BLaER1 (cell line): ENCODE results near the gene ARHGDIG.
A peak's percentile ranks its signal among the peaks of the same experiment; 100 is the strongest.

ENCODE experiments used
- H3K27ac ChIP-seq: shearing (Covaris generic); formaldehyde crosslinking; 2 replicates; pipeline ENCODE4 v1.8.1; 2022
- H3K27me3 ChIP-seq: shearing (Covaris generic); formaldehyde crosslinking; 2 replicates; pipeline ENCODE4 v1.8.1; 2022
- H3K36me3 ChIP-seq: shearing (Covaris generic); formaldehyde crosslinking; 2 replicates; pipeline ENCODE4 v1.8.1; 2022
- H3K4me1 ChIP-seq: shearing (Covaris generic); formaldehyde crosslinking; 2 replicates; pipeline ENCODE4 v1.8.1; 2022
- H3K4me2 ChIP-seq: shearing (Covaris generic); formaldehyde crosslinking; 2 replicates; pipeline ENCODE4 v1.8.1; 2022
- H3K4me3 ChIP-seq: shearing (Covaris generic); formaldehyde crosslinking; 2 replicates; pipeline ENCODE4 v1.8.1; 2022
- H3K9ac ChIP-seq: shearing (Covaris generic); formaldehyde crosslinking; 2 replicates; pipeline ENCODE4 v1.8.1; 2022
- H3K9me3 ChIP-seq: shearing (Covaris generic); formaldehyde crosslinking; 2 replicates; pipeline ENCODE4 v1.8.1; 2022
- H4K20me1 ChIP-seq: shearing (Covaris generic); formaldehyde crosslinking; 2 replicates; pipeline ENCODE4 v1.8.1; 2022
- Cebpa-rat ChIP-seq: shearing (Covaris generic); IDR thresholded peaks from 2 replicates; pipeline ENCODE4 v1.8.1; 2022

ARHGDIG gene

DNA sequence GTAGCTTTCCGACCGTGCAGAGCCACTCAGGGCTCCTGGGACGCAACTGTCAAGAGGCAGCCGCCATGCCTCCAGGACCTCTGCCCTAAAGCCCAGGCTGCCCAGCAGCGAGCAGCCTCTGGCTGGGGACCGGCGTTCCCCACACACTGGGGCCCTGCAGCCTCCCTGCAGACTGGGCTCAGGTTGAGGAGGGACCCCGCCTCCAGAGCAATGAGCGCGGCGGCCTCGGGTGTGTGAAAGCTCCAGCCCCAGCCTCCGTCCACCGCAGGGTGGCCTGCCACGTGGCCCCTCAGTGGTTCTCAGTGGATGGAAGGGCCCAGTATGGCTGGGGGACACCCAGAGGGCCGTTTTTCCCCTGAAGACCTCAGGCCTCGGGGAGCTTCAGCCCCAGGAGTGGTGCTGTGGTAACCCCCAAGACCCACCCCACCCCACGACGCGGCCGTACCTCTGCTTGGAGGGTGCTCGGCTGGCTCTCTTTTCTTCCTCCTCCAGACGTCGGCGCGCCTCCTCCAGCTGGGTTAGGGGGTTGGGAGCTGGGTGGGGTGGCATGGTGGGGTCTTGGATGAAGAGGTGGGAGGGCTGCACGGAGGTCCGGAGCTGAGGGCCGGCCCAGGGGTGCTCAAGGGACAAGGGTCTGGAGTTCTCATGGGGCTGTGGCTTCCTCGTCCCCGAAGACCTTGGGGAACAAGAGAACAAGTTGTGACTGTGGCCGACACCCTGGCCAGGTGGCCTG lies 12.8 kb downstream of the ARHGDIG start:
- Histone ChIP-seq H3K4me1 (peaks cover 33% of the 10 kb centered on the region), H3K27me3 (no peaks in the 10 kb centered on the region), H4K20me1 (peaks cover 78% of the 10 kb centered on the region), H3K4me2 (no peak overlapping the region), H3K36me3 (peaks cover 79% of the 10 kb centered on the region), H3K9me3 (no peaks in the 10 kb centered on the region), H3K9ac (no peak overlapping the region), H3K27ac (no peak overlapping the region), H3K4me3 (no peak overlapping the region)
- no peak for TF ChIP-seq Cebpa-rat

DNA sequence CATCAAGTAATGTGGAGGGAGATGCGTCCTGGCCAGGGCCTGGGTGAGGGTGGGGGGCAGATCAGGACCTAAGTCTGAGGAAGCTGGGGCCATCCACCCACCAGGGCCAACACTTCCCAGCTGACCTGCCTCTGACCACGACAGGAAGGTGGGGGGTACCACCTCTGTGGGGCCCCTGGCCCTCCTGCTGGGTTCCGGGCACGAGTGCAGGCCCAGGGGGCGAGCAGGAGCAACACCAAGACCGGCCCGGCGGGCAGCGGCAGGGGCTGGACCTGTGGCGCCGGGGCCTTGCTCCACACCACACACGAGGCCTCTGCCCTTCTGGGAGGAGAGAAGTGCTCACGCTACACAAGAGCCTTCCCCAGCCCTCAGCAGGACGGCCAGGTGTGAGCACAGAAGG lies 15.9 kb downstream of the ARHGDIG start:
- H4K20me1 ChIP-seq = peaks cover 66% of the 10 kb centered on the region
- TF ChIP-seq Cebpa-rat = no peak
- H3K27ac ChIP-seq = no peak overlapping the region
- peak overlapping the region; percentile 78 for H3K4me2 ChIP-seq
- no peaks in the 10 kb centered on the region for H3K9me3 ChIP-seq
- H3K4me1 ChIP-seq = peaks cover 29% of the 10 kb centered on the region
- no peaks in the 10 kb centered on the region for H3K27me3 ChIP-seq
- no peak overlapping the region for H3K9ac ChIP-seq
- H3K4me3 ChIP-seq = no peak overlapping the region
- H3K36me3 ChIP-seq = peaks cover 71% of the 10 kb centered on the region

DNA sequence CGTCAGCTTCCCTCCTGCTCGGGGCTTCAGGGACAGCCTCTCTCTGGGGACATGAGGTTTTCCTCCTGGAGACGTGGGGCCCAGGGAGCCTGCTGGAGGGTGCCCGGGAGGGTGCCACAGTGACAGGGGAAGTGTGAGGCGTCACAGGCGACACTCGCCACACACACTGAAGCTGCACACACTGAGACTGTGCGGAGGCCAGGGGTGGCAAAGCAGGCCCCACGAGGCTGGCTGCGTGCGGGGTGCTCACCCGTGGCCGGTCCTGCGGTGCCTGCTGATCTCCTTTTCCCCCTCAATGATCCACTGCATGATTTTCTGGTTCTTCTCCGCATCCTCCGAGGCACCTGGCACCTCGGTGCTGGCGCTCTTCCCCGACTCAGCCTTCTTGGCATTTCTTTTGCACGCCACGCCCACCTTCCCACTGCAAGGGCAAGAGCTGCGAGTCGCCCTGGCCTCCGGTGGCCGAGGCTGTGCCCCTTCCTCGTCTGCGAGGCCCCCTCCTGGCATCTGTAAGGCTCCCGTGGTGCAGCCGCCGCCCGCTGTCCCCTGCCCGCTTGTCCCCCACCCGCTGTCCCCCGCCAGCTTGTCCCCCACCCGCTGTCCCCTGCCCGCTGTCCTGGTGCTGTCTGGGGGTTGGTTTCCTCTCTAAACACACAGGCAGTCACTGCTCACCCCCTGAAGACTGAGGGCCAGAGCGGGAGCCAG lies 16.6 kb downstream of the ARHGDIG start:
- Histone ChIP-seq H3K4me2 (peak overlapping the region; percentile 78), H3K4me1 (peaks cover 29% of the 10 kb centered on the region), H3K27ac (no peak overlapping the region), H3K9me3 (no peaks in the 10 kb centered on the region), H4K20me1 (peaks cover 66% of the 10 kb centered on the region), H3K27me3 (no peaks in the 10 kb centered on the region), H3K4me3 (no peak overlapping the region), H3K36me3 (peaks cover 71% of the 10 kb centered on the region), H3K9ac (peak overlapping the region; percentile 29; the same call in 1 of the 2 replicates)
- no peak for TF ChIP-seq Cebpa-rat

DNA sequence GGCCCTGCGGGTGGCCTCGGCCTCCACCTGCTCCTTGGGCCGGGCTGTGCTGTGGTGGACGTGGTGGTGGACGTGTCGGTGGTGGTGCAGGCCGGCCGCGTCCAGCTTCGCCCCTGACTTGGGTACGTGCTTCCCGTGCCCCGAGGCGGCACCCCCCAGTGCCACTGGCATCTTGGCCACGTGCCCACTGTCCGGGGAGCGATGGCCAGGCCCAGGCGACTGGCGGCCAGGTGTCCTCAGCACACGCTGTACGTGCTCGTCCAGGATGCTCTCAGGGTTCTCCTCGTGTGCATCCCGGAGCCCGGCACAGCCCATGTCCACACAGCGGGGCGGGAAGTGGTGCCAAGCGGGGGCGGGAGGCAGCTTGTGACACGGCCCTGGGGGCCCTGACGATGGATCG lies 17.4 kb downstream of the ARHGDIG start:
- H3K9me3 ChIP-seq = no peaks in the 10 kb centered on the region
- peaks cover 29% of the 10 kb centered on the region for H3K4me1 ChIP-seq
- peak overlapping the region; percentile 78 for H3K4me2 ChIP-seq
- no peak for TF ChIP-seq Cebpa-rat
- H3K9ac ChIP-seq = peak overlapping the region; percentile 29; the same call in 1 of the 2 replicates
- H3K4me3 ChIP-seq = no peak overlapping the region
- no peaks in the 10 kb centered on the region for H3K27me3 ChIP-seq
- peaks cover 62% of the 10 kb centered on the region for H4K20me1 ChIP-seq
- H3K36me3 ChIP-seq = peaks cover 71% of the 10 kb centered on the region
- H3K27ac ChIP-seq = no peak overlapping the region

DNA sequence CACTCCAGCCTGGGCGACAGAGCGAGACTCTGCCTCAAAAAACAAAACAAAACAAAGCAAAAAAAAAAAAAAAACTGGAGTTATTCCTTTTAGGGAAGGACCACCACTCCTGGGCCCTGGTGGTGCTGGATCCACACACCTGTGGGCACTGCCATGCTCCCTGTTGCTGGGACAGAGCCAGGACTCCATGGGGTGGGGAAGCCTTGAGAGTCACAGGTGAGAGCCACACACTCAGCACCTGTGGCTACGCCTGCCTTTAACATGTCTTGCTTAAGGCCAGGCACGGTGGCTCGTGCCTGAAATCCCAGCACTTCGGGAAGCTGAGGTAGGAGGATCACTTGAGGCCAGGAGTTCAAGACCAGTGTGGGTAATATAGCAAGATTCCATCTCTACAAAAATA lies 20.8 kb downstream of the ARHGDIG start:
- peaks cover 22% of the 10 kb centered on the region for H3K4me1 ChIP-seq
- no peaks in the 10 kb centered on the region for H3K27me3 ChIP-seq
- H3K9me3 ChIP-seq = no peaks in the 10 kb centered on the region
- peaks cover 62% of the 10 kb centered on the region for H4K20me1 ChIP-seq
- H3K4me2 ChIP-seq = no peak overlapping the region
- H3K4me3 ChIP-seq = no peak overlapping the region
- no peak overlapping the region for H3K9ac ChIP-seq
- TF ChIP-seq Cebpa-rat = no peak
- no peak overlapping the region for H3K27ac ChIP-seq
- peaks cover 80% of the 10 kb centered on the region for H3K36me3 ChIP-seq

DNA sequence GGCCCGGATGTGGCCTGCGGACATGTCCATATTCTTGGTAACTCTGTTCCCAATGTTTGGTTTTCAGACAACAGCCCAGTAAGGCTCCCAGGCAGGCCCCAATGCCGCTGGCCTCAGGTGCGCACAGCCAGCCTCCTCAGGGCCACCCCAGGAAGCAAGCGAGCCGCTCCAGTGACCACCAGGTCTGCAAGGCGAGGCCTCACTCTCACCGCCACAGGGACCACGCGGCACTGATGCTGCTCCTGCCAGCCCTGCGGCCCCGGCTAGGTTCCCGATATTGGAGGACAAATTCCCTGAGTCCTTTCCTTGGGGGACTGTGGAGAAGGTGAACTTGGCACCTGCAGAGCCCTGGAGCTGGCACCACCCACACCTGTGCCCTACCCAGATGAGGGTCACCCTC lies 21.6 kb downstream of the ARHGDIG start:
- Histone ChIP-seq H4K20me1 (peaks cover 62% of the 10 kb centered on the region), H3K27ac (no peak overlapping the region), H3K36me3 (peaks cover 85% of the 10 kb centered on the region), H3K9me3 (no peaks in the 10 kb centered on the region), H3K4me2 (no peak overlapping the region), H3K27me3 (no peaks in the 10 kb centered on the region), H3K4me1 (peaks cover 15% of the 10 kb centered on the region), H3K4me3 (no peak overlapping the region), H3K9ac (no peak overlapping the region)
- TF ChIP-seq Cebpa-rat = no peak

DNA sequence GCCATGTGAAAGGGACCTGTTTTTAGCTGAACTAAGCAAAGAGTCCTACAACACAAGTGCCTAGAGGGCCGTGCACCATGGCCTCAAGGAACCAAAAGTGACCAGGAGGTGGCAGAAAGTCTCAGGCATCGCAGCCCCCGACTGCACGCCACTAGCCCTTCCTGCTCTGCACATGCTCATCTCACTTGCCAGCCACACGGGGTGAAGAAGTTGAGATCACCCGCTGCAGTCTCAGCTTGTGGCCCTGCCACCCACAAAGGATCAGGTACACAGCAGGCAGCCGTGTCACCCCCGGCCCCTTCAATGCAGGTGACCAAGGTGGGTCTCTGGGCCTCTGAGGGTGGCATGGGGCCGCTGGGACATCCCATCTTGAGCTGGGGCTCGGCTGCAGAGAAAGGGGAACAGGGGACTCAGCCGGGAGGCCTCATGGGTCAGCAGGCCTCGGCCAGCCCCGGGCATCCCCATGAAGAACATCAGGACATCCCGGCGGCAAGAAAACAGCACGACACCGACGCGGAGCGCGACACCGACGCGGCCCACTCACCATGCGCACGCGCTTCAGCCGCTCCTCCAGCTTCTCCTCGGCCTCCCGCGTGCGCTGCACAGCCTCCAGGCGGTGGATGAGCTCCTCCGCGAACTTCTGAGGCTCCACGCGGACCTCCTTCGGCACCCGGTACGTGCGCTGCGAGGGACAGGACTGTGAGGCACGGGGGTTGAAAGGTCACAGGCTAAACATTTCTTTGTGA lies 23.5 kb downstream of the ARHGDIG start:
- Histone ChIP-seq H3K9ac (no peak overlapping the region), H3K9me3 (no peaks in the 10 kb centered on the region), H3K4me1 (peaks cover 17% of the 10 kb centered on the region), H4K20me1 (peaks cover 62% of the 10 kb centered on the region), H3K27me3 (no peaks in the 10 kb centered on the region), H3K27ac (no peak overlapping the region), H3K4me3 (no peak overlapping the region), H3K4me2 (no peak overlapping the region), H3K36me3 (peaks cover 88% of the 10 kb centered on the region)
- TF ChIP-seq Cebpa-rat = no peak

DNA sequence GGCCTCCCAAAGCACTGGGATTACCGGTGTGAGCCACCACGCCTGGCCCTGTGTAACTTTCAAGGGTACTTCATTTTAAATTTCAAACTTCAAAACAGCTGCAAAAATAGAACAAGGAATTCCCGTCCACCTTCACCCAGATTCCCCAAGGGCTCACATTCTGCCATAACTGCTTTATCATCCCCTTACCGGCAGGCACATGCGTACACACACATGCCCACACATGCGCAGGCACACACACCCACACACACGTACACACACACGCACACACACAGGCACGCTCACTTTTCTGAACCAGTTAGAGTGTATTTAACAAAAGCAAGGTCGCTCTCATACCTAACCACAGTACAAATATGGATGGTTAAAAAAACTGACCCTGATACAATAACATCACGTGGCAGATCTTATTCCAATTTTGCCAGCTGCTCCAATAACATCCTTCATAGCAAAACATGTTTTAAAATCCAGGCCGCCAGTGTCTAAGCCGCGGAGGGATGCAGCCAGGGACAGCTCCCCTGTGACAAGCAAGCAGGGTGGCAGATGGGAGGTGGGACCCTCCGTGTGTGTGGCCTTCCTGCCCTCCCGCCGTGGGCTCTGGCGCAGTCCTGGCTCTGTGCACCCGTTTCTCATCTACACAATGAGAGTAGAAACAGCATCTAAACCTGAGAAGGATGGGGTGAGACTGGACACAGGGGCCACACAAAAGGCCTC lies 25.7 kb downstream of the ARHGDIG start:
- Histone ChIP-seq H3K27ac (peak overlapping the region; percentile 28; the same call in 1 of the 2 replicates), H3K4me3 (no peak overlapping the region), H3K9me3 (no peaks in the 10 kb centered on the region), H3K4me1 (peaks cover 35% of the 10 kb centered on the region), H3K27me3 (no peaks in the 10 kb centered on the region), H3K9ac (0 out of 2 replicates have a peak overlapping the region, but pooled peaks have one; percentile 34), H4K20me1 (peaks cover 73% of the 10 kb centered on the region), H3K36me3 (peaks cover 91% of the 10 kb centered on the region), H3K4me2 (no peak overlapping the region)
- TF ChIP-seq Cebpa-rat = no peak

DNA sequence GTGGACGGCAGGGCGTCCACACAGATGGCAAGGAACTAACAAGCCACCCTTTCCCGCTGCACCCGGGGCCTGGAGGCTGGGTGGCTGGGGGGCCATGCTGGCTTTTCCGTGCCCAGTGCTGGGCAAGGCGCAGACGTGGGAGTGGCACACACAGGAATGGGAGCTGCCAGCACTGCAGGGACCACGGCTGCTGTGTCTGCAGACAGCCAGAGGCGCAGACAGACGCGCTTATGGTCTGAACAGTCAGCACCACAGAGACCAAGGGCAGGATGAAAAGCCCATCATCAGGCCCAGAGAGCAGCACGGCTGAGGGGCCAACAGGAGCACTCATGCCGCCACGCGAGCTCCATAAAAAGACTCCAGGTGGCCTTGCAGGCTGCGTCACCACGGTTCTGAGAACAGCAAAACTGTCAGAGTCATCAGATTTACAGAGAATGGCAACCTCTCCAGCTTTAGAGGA lies 26.6 kb downstream of the ARHGDIG start:
- no peak overlapping the region for H3K4me2 ChIP-seq
- peaks cover 72% of the 10 kb centered on the region for H4K20me1 ChIP-seq
- 0 out of 2 replicates have a peak overlapping the region, but pooled peaks have one; percentile 34 for H3K9ac ChIP-seq
- peaks cover 35% of the 10 kb centered on the region for H3K4me1 ChIP-seq
- no peaks in the 10 kb centered on the region for H3K9me3 ChIP-seq
- H3K27me3 ChIP-seq = no peaks in the 10 kb centered on the region
- no peak for TF ChIP-seq Cebpa-rat
- H3K36me3 ChIP-seq = peaks cover 92% of the 10 kb centered on the region
- H3K27ac ChIP-seq = no peak overlapping the region
- no peak overlapping the region for H3K4me3 ChIP-seq
